Heart left ventricle (tissue), 13 donors: ENCODE results near the gene METTL9.
"Not testable (repeated sequence)": the region's sequence is repeated elsewhere in the genome, so short reads cannot be mapped to it uniquely, and the experiment has no call there.

Source experiments
- CTCF ChIP-seq, 12 donors: fragments of 200-600 bp; sonication (generic) in 4 of 12; IDR thresholded peaks; one replicate each; pipeline versions ENCODE4 v1.5.0 to v1.8.0; 2018 to 2022; ENCODE audit warnings: antibody characterized with exemption in 12 of 12, mild to moderate bottlenecking in 5 of 12
- POLR2A ChIP-seq, 2 donors: fragments of 450-650 bp; IDR thresholded peaks; one replicate each; pipeline ENCODE4 v1.6.1; 2017; ENCODE audit warnings: antibody characterized with exemption in 2 of 2, mild to moderate bottlenecking in 2 of 2, moderate library complexity in 2 of 2
- donor health status: ischemic (EF 13 %, LVEDD 7.1; RV severe dilation, severe dysfunction).
- donor health status: DM: no; HTN: yes; CAD: no.
- donor health status: DM: no; HTN: no; CAD: no.
- donor health status: ischemic (EF 25% LVEDD 6.9; RV normal size, moderate dysfunction).
- donor health status: ischemic (EF 25% LVEDD 5.7; RV mildly dilated, moderate dysfunction).
- donor health status: ischemic (EF 35%, LVEDD 5.7; RV mildly dilated, moderate dysfunction).
- donor health status: nonischemic (EF 11% LVEDD 7.7; RV severe dilation, severe dysfunction).
- donor health status: DM: yes; HTN: yes; CAD: no.
- donor health status: PGD.
- donor health status: ischemic (EF 29% LVEDD 5.4; RV normal size, mild dysfunction).
- donor health status: nonischemic (EF 23%, LVEDD 6.1; RV moderate dilation, normal function).

- peak in 1 of 2 donors; percentile 5 for TF ChIP-seq POLR2A (IDR thresholded peaks at IDR 0.05)
- not testable (repeated sequence) for TF ChIP-seq CTCF (IDR thresholded peaks at IDR 0.05)
These were observed 42.6 kb upstream of the METTL9 start for GRCh38 chr16:21556651-21557241.
